ENCODE data around the gene FAM120AOS. TPM values are rescaled to one million over a fixed set of nuclear protein-coding genes. Genes with fewer than 3 reads are reported as not detected.
"Not testable (repeated sequence)": the region's sequence is repeated elsewhere in the genome, so short reads cannot be mapped to it uniquely, and the experiment has no call there.

FAM120AOS gene
- total and polyA plus RNA-seq, 2 donors: 41.1 to 49.2 TPM

- Histone ChIP-seq H3K4me1 (ENCODE audit: insufficient read depth) (no peaks in the 10 kb centered on the region), H3K27ac (ENCODE audit: low read depth) (no peak overlapping the region), H3K4me3 (ENCODE audit: low read depth, low read length) (no peak overlapping the region), H3K36me3 (ENCODE audit: insufficient read depth) (no peaks in the 10 kb centered on the region)
- 79% methylated on average over 3 of the region's 3 CpGs for WGBS
- DNase-seq (ENCODE audit: extremely low spot score): no peak
These were observed 7.3 kb downstream of the FAM120AOS start for GRCh38 chr9:93446073-93446472.

DNA sequence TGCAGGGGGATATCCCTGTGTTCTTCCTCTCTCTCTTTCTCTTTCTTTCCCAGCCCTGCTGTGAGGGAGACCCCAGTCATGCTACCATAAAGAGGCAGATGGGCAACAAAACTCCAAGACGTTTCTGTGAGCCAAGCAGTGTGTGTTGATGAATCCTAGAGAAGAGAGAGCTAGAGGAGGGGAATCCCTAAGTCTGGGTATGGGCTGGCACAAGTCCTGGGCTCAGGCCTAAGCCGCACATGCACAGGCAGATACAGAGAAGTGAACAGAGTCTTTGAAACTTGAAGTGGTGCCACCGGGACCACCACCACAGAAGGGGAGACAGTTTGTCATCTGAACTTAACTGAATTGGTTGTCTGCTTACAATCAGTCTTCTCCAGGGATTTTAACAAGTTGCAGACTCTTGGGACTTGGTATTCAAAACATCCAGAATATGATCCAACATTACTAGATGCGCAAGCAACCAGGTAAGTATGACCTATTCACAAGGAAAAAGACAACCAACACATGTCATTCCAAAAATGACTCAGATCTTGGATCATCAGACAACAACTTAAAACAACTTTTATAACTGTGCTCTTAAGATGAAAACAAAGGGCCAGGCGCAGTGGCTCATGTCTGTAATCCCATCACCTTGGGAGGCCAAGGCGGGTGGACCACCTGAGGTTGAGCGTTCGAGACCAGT lies 12.3 kb downstream of the FAM120AOS start:
- Histone ChIP-seq H3K27ac (ENCODE audit: low read depth) (no peak overlapping the region), H3K4me1 (ENCODE audit: insufficient read depth) (no peaks in the 10 kb centered on the region), H3K36me3 (ENCODE audit: insufficient read depth) (no peaks in the 10 kb centered on the region), H3K4me3 (ENCODE audit: low read depth, low read length) (no peak overlapping the region)
- no peak for DNase-seq (ENCODE audit: extremely low spot score)
- WGBS: 92% methylated on average over 8 of the region's 8 CpGs

GRCh38 chr9:93439301-93439700 lies 14.1 kb downstream of the FAM120AOS start:
- not testable (repeated sequence) for H3K36me3 ChIP-seq (ENCODE audit: insufficient read depth); DNase-seq (ENCODE audit: extremely low spot score); H3K27ac ChIP-seq (ENCODE audit: low read depth); H3K4me3 ChIP-seq (ENCODE audit: low read depth, low read length); H3K4me1 ChIP-seq (ENCODE audit: insufficient read depth)
- WGBS: 95% methylated on average over 6 of the region's 6 CpGs

DNA sequence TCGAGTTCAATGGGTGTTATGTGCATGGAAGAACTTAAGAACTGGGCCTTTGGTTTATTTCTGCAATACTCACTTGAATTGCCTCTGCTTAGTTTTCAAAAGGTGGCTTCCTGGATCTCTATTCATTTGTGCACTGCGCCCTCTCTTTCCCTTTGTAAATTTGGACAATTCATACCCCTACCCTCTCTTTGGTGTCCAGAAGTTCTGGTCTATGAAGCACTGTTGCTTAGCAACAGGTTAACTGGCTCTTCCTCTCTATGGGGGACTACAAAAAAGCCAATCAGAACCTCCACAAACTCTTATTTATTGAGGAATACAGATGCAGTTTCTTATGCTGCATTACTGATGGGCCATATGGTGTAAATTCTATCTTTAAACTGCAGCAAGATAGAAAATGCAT lies 15.4 kb downstream of the FAM120AOS start:
- Histone ChIP-seq H3K27ac (ENCODE audit: low read depth) (no peak overlapping the region), H3K36me3 (ENCODE audit: insufficient read depth) (no peaks in the 10 kb centered on the region), H3K4me1 (ENCODE audit: insufficient read depth) (no peaks in the 10 kb centered on the region), H3K4me3 (ENCODE audit: low read depth, low read length) (no peak overlapping the region)
- no peak for DNase-seq (ENCODE audit: extremely low spot score)
- 74% methylated on average over 2 of the region's 2 CpGs for WGBS

GRCh38 chr9:93436655-93437407 lies 16.6 kb downstream of the FAM120AOS start:
- no peak for DNase-seq (ENCODE audit: extremely low spot score)
- no peaks in the 10 kb centered on the region for H3K36me3 ChIP-seq (ENCODE audit: insufficient read depth)
- no peak overlapping the region for H3K27ac ChIP-seq (ENCODE audit: low read depth)
- 92% methylated on average over 7 of the region's 7 CpGs for WGBS
- H3K4me3 ChIP-seq (ENCODE audit: low read depth, low read length): no peak overlapping the region
- H3K4me1 ChIP-seq (ENCODE audit: insufficient read depth): no peaks in the 10 kb centered on the region

DNA sequence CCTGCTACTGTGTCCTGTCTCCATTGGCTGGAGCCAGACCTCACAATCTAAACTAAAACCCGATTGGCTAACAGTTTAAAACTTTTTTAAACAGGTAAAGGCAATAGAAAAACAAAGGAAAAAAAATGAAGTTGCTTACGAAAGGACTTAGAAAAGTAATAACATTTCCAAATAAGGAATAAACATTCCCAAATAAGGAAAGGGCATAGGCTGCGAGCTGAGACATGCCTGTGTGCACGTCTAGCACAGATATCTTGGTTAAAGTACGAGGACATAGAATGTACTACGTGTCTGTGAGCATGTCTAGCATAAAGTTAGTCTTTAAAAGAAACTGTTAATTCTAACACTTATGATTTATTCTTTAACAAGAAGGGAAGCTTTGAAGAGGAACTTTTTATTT lies 17.2 kb downstream of the FAM120AOS start:
- no peaks in the 10 kb centered on the region for H3K4me1 ChIP-seq (ENCODE audit: insufficient read depth)
- no peak overlapping the region for H3K27ac ChIP-seq (ENCODE audit: low read depth)
- H3K36me3 ChIP-seq (ENCODE audit: insufficient read depth): no peaks in the 10 kb centered on the region
- 74% methylated on average over 6 of the region's 6 CpGs for WGBS
- no peak overlapping the region for H3K4me3 ChIP-seq (ENCODE audit: low read depth, low read length)
- no peak for DNase-seq (ENCODE audit: extremely low spot score)

GRCh38 chr9:93435386-93435785 lies 18.0 kb downstream of the FAM120AOS start:
- Histone ChIP-seq H3K27ac (ENCODE audit: low read depth) (no peak overlapping the region), H3K36me3 (ENCODE audit: insufficient read depth) (no peaks in the 10 kb centered on the region), H3K4me3 (ENCODE audit: low read depth, low read length) (no peak overlapping the region), H3K4me1 (ENCODE audit: insufficient read depth) (no peaks in the 10 kb centered on the region)
- WGBS: 86% methylated on average over 8 of the region's 8 CpGs
- no peak for DNase-seq (ENCODE audit: extremely low spot score)

- 92% methylated on average over 3 of the region's 3 CpGs for WGBS
- H3K4me3 ChIP-seq (ENCODE audit: low read depth, low read length): no peak overlapping the region
- H3K27ac ChIP-seq (ENCODE audit: low read depth): no peak overlapping the region
- no peaks in the 10 kb centered on the region for H3K4me1 ChIP-seq (ENCODE audit: insufficient read depth)
- H3K36me3 ChIP-seq (ENCODE audit: insufficient read depth): no peaks in the 10 kb centered on the region
- no peak for DNase-seq (ENCODE audit: extremely low spot score)
These were observed 19.3 kb downstream of the FAM120AOS start for GRCh38 chr9:93434056-93434455.

DNA sequence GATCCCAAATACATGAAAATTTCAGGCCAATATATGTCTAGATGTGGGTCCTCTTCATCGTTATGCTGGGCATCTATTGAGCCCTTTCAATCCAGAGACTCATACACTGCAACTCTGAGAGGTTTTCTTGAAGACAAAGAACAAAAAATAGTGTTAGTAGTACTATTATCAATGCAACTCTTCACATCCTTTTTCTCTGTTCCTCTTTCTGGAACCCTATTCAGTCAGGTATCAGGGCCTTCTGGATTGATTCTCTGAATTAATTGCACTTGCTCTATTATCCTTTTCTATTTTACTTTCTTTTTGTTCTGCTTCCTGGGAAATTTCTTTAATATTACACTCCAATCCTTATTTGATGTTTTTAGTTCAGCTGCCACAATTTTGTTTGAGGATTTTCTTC lies 20.4 kb downstream of the FAM120AOS start:
- 89% methylated on average over 1 of the region's 1 CpG for WGBS
- Histone ChIP-seq H3K27ac (ENCODE audit: low read depth) (no peak overlapping the region), H3K36me3 (ENCODE audit: insufficient read depth) (no peaks in the 10 kb centered on the region)

DNA sequence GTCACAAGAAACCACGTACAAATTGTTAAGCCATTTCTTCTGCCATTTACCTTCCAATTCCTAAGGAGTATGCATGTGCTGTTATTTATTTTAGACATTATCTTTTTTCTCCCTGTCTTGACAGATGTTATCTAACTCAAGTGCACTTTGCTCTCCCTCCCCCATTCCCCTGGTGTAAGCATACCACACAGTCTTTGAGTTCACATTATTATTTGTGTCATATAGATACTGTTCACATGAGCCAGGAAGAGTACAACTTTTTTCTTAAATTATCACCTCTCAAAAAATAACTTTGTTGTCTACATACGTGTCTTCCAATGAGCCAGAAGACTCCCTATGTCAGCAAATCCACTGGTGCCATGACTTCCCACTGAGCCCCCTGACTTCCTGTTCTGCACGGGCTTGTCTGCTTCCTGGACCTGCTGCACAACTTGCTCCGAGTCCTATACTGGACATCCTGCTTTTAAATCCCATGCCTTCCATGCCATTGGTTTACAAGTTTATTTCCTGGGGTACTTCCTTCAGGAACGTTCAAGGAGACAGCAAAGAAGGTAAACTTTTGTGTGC lies 21.8 kb downstream of the FAM120AOS start:
- Histone ChIP-seq H3K36me3 (ENCODE audit: insufficient read depth) (no peaks in the 10 kb centered on the region), H3K27ac (ENCODE audit: low read depth) (no peak overlapping the region), H3K4me1 (ENCODE audit: insufficient read depth) (no peaks in the 10 kb centered on the region), H3K4me3 (ENCODE audit: low read depth, low read length) (no peak overlapping the region)
- WGBS: 28% methylated on average over 5 of the region's 5 CpGs
- DNase-seq (ENCODE audit: extremely low spot score): no peak

More for the DNA sequence above, 20.4 kb downstream of the FAM120AOS start:
- Histone ChIP-seq H3K4me1 (ENCODE audit: insufficient read depth) (no peaks in the 10 kb centered on the region), H3K4me3 (ENCODE audit: low read depth, low read length) (no peak overlapping the region)
- DNase-seq (ENCODE audit: extremely low spot score): no peak

GRCh38 chr9:93427655-93428379 lies 25.6 kb downstream of the FAM120AOS start:
- Histone ChIP-seq H3K4me3 (ENCODE audit: low read depth, low read length) (no peak overlapping the region), H3K4me1 (ENCODE audit: insufficient read depth) (no peaks in the 10 kb centered on the region), H3K27ac (ENCODE audit: low read depth) (no peak overlapping the region), H3K36me3 (ENCODE audit: insufficient read depth) (no peaks in the 10 kb centered on the region)
- no peak for DNase-seq (ENCODE audit: extremely low spot score)
- 79% methylated on average over 5 of the region's 5 CpGs for WGBS

DNA sequence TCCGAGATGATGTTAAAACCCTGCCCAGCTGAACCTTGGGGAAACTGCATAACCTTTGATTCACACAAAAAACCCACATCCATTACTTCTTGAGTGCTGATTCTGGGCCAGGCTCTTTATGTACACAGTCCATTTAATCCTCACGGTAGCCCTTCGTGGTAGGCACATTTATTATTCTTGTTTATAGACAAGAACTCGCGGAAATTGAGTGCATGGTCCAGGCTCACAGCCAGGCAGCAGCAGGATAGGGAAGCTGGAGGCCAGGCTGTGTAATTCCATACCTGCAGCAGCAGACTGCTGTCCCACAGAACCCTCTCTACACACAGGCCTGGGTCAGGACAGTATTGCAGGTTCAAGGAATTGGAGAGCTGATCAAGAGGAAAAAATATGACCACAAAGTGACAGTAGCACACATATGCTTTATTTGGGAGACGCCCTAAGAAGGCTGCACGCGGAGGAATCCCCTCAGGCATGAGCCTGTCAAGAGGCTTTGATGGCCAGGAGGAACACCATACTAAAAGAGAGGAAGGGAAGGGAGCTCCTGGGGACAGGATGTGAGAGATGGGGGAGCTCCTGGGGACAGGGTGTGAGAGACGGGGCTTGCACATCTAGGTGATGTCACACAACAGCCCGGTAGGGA lies 30.3 kb downstream of the FAM120AOS start:
- Histone ChIP-seq H3K27ac (ENCODE audit: low read depth) (no peak overlapping the region), H3K4me3 (ENCODE audit: low read depth, low read length) (no peak overlapping the region), H3K36me3 (ENCODE audit: insufficient read depth) (no peaks in the 10 kb centered on the region), H3K4me1 (ENCODE audit: insufficient read depth) (no peaks in the 10 kb centered on the region)
- no peak for DNase-seq (ENCODE audit: extremely low spot score)
- WGBS: 49% methylated on average over 10 of the region's 10 CpGs

GRCh38 chr9:93419023-93419422 lies 34.4 kb downstream of the FAM120AOS start:
- no peak overlapping the region for H3K27ac ChIP-seq (ENCODE audit: low read depth)
- 88% methylated on average over 1 of the region's 1 CpG for WGBS
- no peaks in the 10 kb centered on the region for H3K36me3 ChIP-seq (ENCODE audit: insufficient read depth)
- no peak for DNase-seq (ENCODE audit: extremely low spot score)
- H3K4me1 ChIP-seq (ENCODE audit: insufficient read depth): no peaks in the 10 kb centered on the region
- H3K4me3 ChIP-seq (ENCODE audit: low read depth, low read length): no peak overlapping the region

Measured in urinary bladder (tissue), 4 donors.